Effector memory CD4-positive, alpha-beta T cell (primary cell): ENCODE data around the gene ZNF467.

ENCODE experiments used
- DNase-seq, 3 donors: peaks; one replicate each; pipeline ENCODE4 v3.0.0-alpha.2; 2020
- H3K27ac ChIP-seq: 2 replicates; pipeline ENCODE4 v1.7.0; 2013; ENCODE audit warnings: mild to moderate bottlenecking, low read length, moderate library complexity; ENCODE audit not compliant: insufficient read depth, poor library complexity, severe bottlenecking
- H3K27me3 ChIP-seq: replicated peaks from 2 replicates; pipeline ENCODE4 v1.7.0; 2013; ENCODE audit warnings: mild to moderate bottlenecking, low read length; ENCODE audit not compliant: insufficient read depth, control insufficient read depth, poor library complexity, severe bottlenecking
- H3K36me3 ChIP-seq: 2 replicates; pipeline ENCODE4 v1.7.0; 2013; ENCODE audit warnings: mild to moderate bottlenecking, low read length, moderate library complexity; ENCODE audit not compliant: control insufficient read depth, insufficient read depth
- H3K4me1 ChIP-seq: 2 replicates; pipeline ENCODE4 v1.7.0; 2013; ENCODE audit warnings: low read length, mild to moderate bottlenecking; ENCODE audit not compliant: control insufficient read depth, insufficient read depth, poor library complexity, severe bottlenecking
- H3K4me3 ChIP-seq: 2 replicates; pipeline ENCODE4 v1.7.0; 2013; ENCODE audit warnings: low read length, low read depth, mild to moderate bottlenecking; ENCODE audit not compliant: insufficient read depth, poor library complexity, severe bottlenecking
- H3K9me3 ChIP-seq: 2 replicates; pipeline ENCODE4 v1.7.0; 2013; ENCODE audit warnings: mild to moderate bottlenecking, low read length, moderate library complexity; ENCODE audit not compliant: control insufficient read depth

Gene ZNF467

DNA sequence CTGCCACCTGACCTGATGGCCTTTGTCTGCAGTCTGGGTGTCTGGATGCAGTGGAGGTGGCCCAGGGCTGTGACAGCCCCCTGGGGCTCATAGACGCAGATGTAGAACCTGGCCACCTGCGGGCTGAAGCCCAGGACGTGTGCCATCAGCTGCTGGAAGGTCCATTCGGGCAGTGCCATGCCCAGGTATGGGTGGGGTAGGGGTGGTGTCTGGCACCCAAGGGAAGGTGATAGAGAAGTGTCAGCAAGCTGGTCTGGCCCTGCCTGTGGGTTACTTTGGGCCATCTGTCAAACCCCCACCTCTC is 6.1 kb upstream of the ZNF467 start:
- no peaks in the 10 kb centered on the region for H3K9me3 ChIP-seq
- no peak for DNase-seq
- H3K27ac ChIP-seq, result no peak overlapping the region
- no peaks in the 10 kb centered on the region for H3K36me3 ChIP-seq
- peaks cover under 1% of the 10 kb centered on the region for H3K4me1 ChIP-seq
- H3K4me3 ChIP-seq, result no peak overlapping the region
- no peaks in the 10 kb centered on the region for H3K27me3 ChIP-seq

DNA sequence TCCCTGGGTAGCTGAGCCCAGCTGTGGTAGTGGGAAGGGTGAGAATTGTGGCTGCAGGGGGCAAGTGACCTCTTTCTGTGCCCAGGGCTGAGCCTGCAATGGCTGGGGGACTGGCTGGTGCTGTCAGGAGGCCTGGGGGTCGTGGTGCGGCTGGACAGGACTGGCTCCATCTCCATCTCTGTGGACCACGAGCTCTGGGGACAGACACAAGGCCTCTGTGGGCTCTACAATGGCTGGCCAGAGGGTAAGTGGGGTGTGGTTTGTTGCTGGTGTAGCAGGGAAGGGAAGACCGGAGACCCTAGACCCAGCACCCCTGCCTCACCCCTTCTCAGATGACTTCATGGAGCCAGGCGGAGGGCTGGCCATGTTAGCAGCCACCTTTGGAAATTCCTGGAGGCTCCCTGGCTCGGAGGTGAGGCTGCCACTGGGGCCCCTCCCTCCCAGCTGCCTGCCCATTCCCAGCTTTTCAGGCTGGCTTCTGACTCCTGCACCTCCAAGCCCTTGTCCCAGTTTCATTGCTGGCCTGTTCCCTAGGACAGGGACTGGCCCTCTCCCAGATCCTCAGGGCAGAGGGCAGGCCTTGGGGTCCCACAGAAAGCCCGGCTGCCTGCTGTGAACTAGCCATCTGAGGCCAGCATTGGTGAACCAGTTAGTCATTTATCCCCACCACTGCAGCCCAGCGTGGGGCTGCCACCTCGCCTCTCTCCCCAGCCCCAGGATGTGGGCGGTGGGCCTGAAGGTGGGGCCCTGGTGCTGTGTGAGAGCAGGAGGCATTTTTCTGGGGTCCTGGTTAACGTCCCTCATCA is 5.5 kb upstream of the ZNF467 start:
- Histone ChIP-seq H3K4me3 (no peak overlapping the region), H3K27me3 (no peaks in the 10 kb centered on the region), H3K27ac (no peak overlapping the region), H3K9me3 (no peaks in the 10 kb centered on the region), H3K4me1 (peaks cover 6% of the 10 kb centered on the region), H3K36me3 (no peaks in the 10 kb centered on the region)
- DNase-seq, result no peak

DNA sequence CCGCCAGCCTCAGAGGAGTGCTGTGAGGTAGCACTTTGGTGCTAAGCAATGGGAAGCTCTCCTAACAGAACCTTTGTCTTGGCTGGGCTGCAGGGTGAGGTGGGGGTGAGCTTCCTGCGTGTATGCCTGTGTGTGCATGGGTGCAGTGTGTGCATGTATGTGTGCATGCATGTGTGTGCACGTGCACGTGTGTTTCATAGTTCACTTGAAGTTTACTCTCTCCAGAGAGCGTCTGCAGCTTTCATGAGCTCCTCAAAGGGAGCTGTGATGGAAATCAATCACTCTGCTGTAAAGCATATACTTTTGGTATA is 4.9 kb upstream of the ZNF467 start:
- H3K4me3 ChIP-seq, result no peak overlapping the region
- no peaks in the 10 kb centered on the region for H3K27me3 ChIP-seq
- DNase-seq, result no peak
- H3K9me3 ChIP-seq, result no peaks in the 10 kb centered on the region
- peaks cover 9% of the 10 kb centered on the region for H3K4me1 ChIP-seq
- no peak overlapping the region for H3K27ac ChIP-seq
- no peaks in the 10 kb centered on the region for H3K36me3 ChIP-seq

- H3K4me1 ChIP-seq, result peaks cover 9% of the 10 kb centered on the region
- no peaks in the 10 kb centered on the region for H3K27me3 ChIP-seq
- H3K9me3 ChIP-seq, result no peaks in the 10 kb centered on the region
Observed at GRCh38 chr7:149777551-149778326, 4.4 kb upstream of the ZNF467 start.

DNA sequence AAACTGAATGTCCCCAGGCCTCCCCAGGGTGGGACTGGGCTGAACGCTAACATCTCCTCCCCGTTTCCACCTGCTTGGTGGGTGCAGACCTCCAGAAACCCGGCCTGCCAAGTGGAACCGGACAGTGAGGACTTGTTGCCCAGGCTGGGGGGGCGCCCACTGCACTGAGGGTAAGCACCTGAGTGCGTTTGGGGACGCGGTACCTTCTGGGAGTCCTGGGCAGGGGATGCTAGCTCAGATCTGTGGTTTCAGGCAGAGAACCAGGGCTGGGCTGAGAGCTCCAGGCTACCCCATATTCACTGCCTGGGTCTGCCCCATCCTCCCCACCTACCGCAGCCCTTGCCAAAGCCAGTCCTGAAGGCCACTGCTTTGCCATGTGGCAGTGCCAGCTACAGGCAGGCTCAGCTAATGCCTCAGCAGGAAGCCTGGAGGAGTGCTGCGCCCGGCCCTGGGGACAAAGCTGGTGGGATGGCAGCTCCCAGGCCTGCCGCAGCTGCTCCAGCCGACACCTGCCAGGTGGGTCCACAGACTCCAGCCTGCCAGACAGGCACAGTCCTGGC is 3.5 kb upstream of the ZNF467 start:
- H3K4me3 ChIP-seq, result no peak overlapping the region
- no peaks in the 10 kb centered on the region for H3K36me3 ChIP-seq
- H3K27ac ChIP-seq, result no peak overlapping the region
- no peaks in the 10 kb centered on the region for H3K9me3 ChIP-seq
- H3K27me3 ChIP-seq, result no peaks in the 10 kb centered on the region
- no peak for DNase-seq
- H3K4me1 ChIP-seq, result peaks cover 9% of the 10 kb centered on the region

More at GRCh38 chr7:149777551-149778326, 4.4 kb upstream of the ZNF467 start:
- Histone ChIP-seq H3K4me3 (no peak overlapping the region), H3K27ac (no peak overlapping the region), H3K36me3 (no peaks in the 10 kb centered on the region)
- DNase-seq, result no peak

- Histone ChIP-seq H3K27me3 (no peaks in the 10 kb centered on the region), H3K36me3 (no peaks in the 10 kb centered on the region), H3K9me3 (no peaks in the 10 kb centered on the region), H3K27ac (no peak overlapping the region), H3K4me3 (no peak overlapping the region), H3K4me1 (peaks cover 9% of the 10 kb centered on the region)
- DNase-seq, result no peak
Observed at GRCh38 chr7:149776289-149776688, 2.9 kb upstream of the ZNF467 start.

- no peak for DNase-seq
- Histone ChIP-seq H3K4me1 (peaks cover 12% of the 10 kb centered on the region), H3K27ac (no peak overlapping the region), H3K9me3 (no peaks in the 10 kb centered on the region), H3K36me3 (no peaks in the 10 kb centered on the region), H3K4me3 (no peak overlapping the region), H3K27me3 (no peaks in the 10 kb centered on the region)
Observed at GRCh38 chr7:149775176-149775556, 1.8 kb upstream of the ZNF467 start.

- H3K36me3 ChIP-seq, result no peaks in the 10 kb centered on the region
- no peak for DNase-seq
- H3K4me1 ChIP-seq, result peaks cover 12% of the 10 kb centered on the region
- H3K9me3 ChIP-seq, result no peaks in the 10 kb centered on the region
- no peaks in the 10 kb centered on the region for H3K27me3 ChIP-seq
- H3K4me3 ChIP-seq, result peak overlapping the region; percentile 58
- peak overlapping the region; percentile 11 for H3K27ac ChIP-seq
Observed at GRCh38 chr7:149774237-149775175, 1.1 kb upstream of the ZNF467 start.

DNA sequence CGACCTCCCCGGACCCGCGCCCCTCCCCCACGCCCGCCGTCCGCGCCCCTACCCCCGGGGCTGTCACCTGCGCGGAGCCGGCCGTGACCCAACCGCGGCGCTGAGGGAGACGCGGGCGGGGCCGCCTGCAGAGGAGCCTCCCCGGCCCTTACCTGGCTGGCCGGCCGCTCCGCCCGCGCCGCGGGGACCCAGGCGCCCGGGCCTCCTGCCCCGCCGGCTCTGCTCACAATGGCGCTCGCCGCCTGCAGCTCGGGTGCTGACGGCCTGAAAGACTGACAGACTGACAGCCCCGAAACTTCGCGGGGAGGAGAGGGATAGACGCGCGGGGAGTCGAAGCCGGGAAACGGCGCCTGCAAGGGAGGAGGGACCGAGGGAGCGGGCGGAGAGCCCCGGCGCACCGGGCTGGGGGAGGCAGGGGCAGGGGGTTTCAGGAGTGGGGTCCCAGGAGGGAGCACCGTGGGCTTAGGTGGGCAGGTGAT is 393 bp downstream of the ZNF467 start:
- H3K27ac ChIP-seq, result no peak overlapping the region
- H3K4me1 ChIP-seq, result peaks cover 12% of the 10 kb centered on the region
- no peak for DNase-seq
- H3K4me3 ChIP-seq, result peak overlapping the region; percentile 58
- no peaks in the 10 kb centered on the region for H3K9me3 ChIP-seq
- no peaks in the 10 kb centered on the region for H3K36me3 ChIP-seq
- H3K27me3 ChIP-seq, result no peaks in the 10 kb centered on the region
